GM12873 (cell line): ENCODE results near the gene KIDINS220.

Experiments used
- TF ChIP-seq, protein P1 (sequence below): IDR thresholded peaks from 2 replicates; pipeline ENCODE4 v1.5.1; 2012; ENCODE audit warnings: low read depth, mild to moderate bottlenecking, moderate library complexity, low read length, control low read depth; ENCODE audit not compliant: insufficient read depth; ENCODE audit errors: missing control alignments

The KIDINS220 gene

GRCh38 chr2:8682719-8683667 is 154.4 kb downstream of the KIDINS220 start:
- TF ChIP-seq, protein P1, sequence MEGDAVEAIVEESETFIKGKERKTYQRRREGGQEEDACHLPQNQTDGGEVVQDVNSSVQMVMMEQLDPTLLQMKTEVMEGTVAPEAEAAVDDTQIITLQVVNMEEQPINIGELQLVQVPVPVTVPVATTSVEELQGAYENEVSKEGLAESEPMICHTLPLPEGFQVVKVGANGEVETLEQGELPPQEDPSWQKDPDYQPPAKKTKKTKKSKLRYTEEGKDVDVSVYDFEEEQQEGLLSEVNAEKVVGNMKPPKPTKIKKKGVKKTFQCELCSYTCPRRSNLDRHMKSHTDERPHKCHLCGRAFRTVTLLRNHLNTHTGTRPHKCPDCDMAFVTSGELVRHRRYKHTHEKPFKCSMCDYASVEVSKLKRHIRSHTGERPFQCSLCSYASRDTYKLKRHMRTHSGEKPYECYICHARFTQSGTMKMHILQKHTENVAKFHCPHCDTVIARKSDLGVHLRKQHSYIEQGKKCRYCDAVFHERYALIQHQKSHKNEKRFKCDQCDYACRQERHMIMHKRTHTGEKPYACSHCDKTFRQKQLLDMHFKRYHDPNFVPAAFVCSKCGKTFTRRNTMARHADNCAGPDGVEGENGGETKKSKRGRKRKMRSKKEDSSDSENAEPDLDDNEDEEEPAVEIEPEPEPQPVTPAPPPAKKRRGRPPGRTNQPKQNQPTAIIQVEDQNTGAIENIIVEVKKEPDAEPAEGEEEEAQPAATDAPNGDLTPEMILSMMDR, result no peak

DNA sequence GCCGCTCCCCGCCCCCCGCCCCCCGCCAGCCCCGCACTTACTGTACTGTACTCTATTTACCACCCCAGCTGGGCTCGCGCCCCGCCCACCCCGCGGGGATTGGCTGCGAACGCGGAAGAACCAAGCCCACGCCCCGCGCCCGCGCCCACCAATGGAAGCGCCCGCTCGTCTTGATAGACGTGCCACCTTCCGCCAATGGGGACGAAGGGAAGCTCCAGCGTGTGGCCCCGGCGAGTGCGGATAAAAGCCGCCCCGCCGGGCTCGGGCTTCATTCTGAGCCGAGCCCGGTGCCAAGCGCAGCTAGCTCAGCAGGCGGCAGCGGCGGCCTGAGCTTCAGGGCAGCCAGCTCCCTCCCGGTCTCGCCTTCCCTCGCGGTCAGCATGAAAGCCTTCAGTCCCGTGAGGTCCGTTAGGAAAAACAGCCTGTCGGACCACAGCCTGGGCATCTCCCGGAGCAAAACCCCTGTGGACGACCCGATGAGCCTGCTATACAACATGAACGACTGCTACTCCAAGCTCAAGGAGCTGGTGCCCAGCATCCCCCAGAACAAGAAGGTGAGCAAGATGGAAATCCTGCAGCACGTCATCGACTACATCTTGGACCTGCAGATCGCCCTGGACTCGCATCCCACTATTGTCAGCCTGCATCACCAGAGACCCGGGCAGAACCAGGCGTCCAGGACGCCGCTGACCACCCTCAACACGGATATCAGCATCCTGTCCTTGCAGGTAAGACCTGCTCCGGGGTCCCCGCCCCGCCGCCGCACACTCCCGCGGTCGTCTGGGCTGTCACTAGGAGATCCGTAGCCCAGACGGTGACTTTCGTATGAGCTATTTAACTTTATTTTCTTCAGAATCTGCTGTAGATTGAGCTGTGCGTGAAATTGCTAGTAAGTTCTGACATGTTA is 155.4 kb downstream of the KIDINS220 start, which contains the start of gene ID2:
TSS of gene ID2 (plus strand) at position 271 of the 907 bp plus-strand sequence. CDS start at position 381, 110 bp downstream.
- TF ChIP-seq, protein P1, result no peak

DNA sequence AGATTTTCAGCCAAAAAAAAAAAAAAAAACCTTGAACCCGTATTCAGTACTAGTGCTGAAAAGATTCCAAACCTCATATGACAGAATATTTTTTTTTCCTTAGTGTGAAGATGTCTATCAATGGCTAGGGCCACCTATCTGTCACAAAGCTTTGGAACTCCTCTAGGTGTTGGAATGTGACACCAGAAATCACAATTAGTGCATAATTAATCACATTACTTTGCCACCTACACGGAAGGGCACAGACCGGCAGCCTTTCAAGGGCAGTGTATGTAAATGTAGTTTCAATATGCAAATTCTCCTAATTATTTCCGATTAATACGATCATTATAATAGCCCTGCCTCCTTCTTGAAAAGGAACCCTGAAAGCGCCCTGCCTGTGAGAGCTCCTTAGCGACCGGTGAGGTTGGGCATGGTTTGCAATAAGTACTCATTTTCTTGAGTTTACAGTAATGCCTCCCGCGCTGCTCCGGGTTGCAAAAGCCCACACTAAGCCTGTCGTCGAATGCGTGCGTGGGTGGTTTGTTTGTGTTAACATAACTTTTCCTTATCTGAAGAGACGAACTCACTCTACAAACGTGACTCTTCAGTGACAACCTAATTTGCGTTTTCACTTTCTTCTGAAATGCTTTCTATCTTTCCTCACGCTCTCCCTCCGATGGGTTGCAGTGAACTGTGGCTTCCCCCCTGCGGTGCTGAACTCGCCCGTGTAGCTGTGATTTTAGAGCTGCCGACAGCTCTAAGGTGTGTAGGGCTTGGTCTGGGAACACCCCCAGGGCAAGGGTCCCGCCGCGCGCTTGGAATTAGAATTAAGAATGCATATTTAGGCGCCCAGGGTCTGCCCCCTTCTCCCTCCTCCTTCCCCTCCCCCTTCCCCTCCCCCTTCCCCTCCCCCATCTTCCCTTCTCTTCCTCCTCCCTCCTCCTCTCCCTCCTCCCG is 156.3 kb downstream of the KIDINS220 start:
- TF ChIP-seq, protein P1, result no peak

GRCh38 chr2:8679827-8680731 is 157.3 kb downstream of the KIDINS220 start:
- TF ChIP-seq, protein P1, result no peak

- TF ChIP-seq, protein P1, result no peak
These were observed 157.9 kb downstream of the KIDINS220 start for GRCh38 chr2:8679567-8679826.
